NT2/D1 (cell line): ENCODE results near the gene MAML2.

Experiments
- SUZ12 ChIP-seq: IDR thresholded peaks from 2 replicates; pipeline ENCODE4 v1.6.1; 2011; ENCODE audit not compliant: insufficient read length, insufficient read depth; ENCODE audit errors: extremely low read depth
- YY1 ChIP-seq: IDR thresholded peaks from 2 replicates; pipeline ENCODE4 v1.6.1; 2011; ENCODE audit not compliant: insufficient read length, insufficient read depth
- ZNF274 ChIP-seq: IDR thresholded peaks from 2 replicates; pipeline ENCODE4 v1.6.1; 2011; ENCODE audit warnings: mild to moderate bottlenecking, low read depth, low read length

DNA sequence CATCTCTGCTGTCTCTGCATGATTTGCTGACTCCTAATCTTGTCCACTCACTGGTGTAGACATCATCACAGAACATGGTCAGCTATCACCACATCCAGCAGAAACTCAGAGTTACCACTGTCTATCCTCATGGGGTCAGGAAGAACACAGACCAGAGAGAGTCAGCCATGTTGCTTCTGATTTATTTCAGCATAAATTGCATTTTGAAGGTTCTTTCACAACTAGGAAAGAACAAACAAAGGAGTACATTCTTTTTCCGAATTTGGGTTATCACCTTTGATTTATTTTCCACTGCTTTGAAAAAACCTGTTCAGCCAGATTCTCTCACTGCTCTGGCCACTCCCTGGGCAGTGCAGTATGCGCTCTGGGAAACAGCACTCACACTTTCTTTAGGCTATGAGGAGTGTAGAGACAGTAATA, 247.1 kb downstream of the MAML2 start:
- TF ChIP-seq ZNF274 (no peak), YY1 (no peak), SUZ12 (no peak)
